HEK293 (cell line): ENCODE results near the gene ZNF319.

Source experiments
- CTCF ChIA-PET: fragments of 350-600 bp; formaldehyde crosslinking; extraction: SDS; loops from one replicate; lab custom pipeline; 2021; ENCODE audit warnings: antibody characterized with exemption; lab: Yijun Ruan, JAX
- POLR2A ChIA-PET: fragments of 300-600 bp; formaldehyde crosslinking; extraction: SDS; loops from one replicate; lab custom pipeline; 2020; ENCODE audit warnings: antibody characterized with exemption, inconsistent platforms; lab: Yijun Ruan, JAX
- H3K27ac ChIP-seq: fragments of 200-500 bp; sonication (Bioruptor generic); 2 replicates; pipeline ENCODE4 v1.5.1; 2014; ENCODE audit warnings: low read depth, low read length, control low read depth, inconsistent platforms; ENCODE audit errors: extremely low read depth
- H3K36me3 ChIP-seq, 2 experiments: fragments of 200-500 bp in 1 of 2; sonication (Bioruptor generic) in 1 of 2; 1 replicate in 1 of 2; 2 replicates in 1 of 2; pipeline ENCODE4 v1.5.1; 2014 to 2017; ENCODE audit warnings: inconsistent platforms in 2 of 2, low read length in 2 of 2; ENCODE audit not compliant: control insufficient read depth in 2 of 2, insufficient read depth in 1 of 2
- H3K4me1 ChIP-seq: fragments of 200-500 bp; sonication (Bioruptor generic); 2 replicates; pipeline ENCODE4 v1.5.1; 2014; ENCODE audit warnings: mild to moderate bottlenecking, low read length, inconsistent platforms; ENCODE audit not compliant: control insufficient read depth, insufficient read depth
- H3K4me3 ChIP-seq: 2 replicates; pipeline ENCODE4 v1.5.1; 2011; ENCODE audit warnings: low read depth, mild to moderate bottlenecking, control low read depth, low read length, moderate library complexity
- H3K9me3 ChIP-seq: fragments of 200-500 bp; sonication (Bioruptor generic); 2 replicates; pipeline ENCODE4 v1.5.1; 2014; ENCODE audit warnings: low read depth, low read length, inconsistent platforms; ENCODE audit not compliant: control insufficient read depth, insufficient read depth
- EGR2 ChIP-seq: fragments of 450-650 bp; formaldehyde crosslinking; IDR thresholded peaks from 2 replicates; pipeline ENCODE4 v1.5.1; 2016; ENCODE audit warnings: low read depth, missing biosample characterization, missing genetic modification characterization
- HOXA7 ChIP-seq: sonication (generic); formaldehyde crosslinking; IDR thresholded peaks from 2 replicates; pipeline ENCODE4 v1.8.1; 2022; ENCODE audit warnings: missing genetic modification reagents, borderline replicate concordance
- IKZF3 ChIP-seq: fragments of 450-650 bp; IDR thresholded peaks from 2 replicates; pipeline ENCODE4 v1.5.0; 2018; ENCODE audit warnings: missing biosample characterization, mild to moderate bottlenecking, missing genetic modification characterization, moderate library complexity
- KLF9 ChIP-seq: fragments of 450-650 bp; formaldehyde crosslinking; IDR thresholded peaks from 2 replicates; pipeline ENCODE4 v1.5.1; 2016; ENCODE audit warnings: missing biosample characterization, missing genetic modification characterization, low read depth
- RBAK ChIP-seq: fragments of 450-650 bp; formaldehyde crosslinking; IDR thresholded peaks from 2 replicates; pipeline ENCODE4 v1.5.1; 2016; ENCODE audit warnings: missing biosample characterization, missing genetic modification characterization
- SP2 ChIP-seq: fragments of 450-650 bp; formaldehyde crosslinking; IDR thresholded peaks from 2 replicates; pipeline ENCODE4 v1.5.1; 2016; ENCODE audit warnings: missing biosample characterization, missing genetic modification characterization
- SP3 ChIP-seq: fragments of 450-650 bp; formaldehyde crosslinking; IDR thresholded peaks from 2 replicates; pipeline ENCODE4 v1.5.1; 2016; ENCODE audit warnings: missing biosample characterization, missing genetic modification characterization
- YY1 ChIP-seq: fragments of 450-650 bp; formaldehyde crosslinking; IDR thresholded peaks from 2 replicates; pipeline ENCODE4 v1.5.1; 2018; ENCODE audit warnings: missing biosample characterization, missing genetic modification characterization
- ZBTB48 ChIP-seq: fragments of 450-650 bp; formaldehyde crosslinking; IDR thresholded peaks from 2 replicates; pipeline ENCODE4 v1.5.1; 2016; ENCODE audit warnings: missing biosample characterization, missing genetic modification characterization
- ZNF10 ChIP-seq: fragments of 450-650 bp; formaldehyde crosslinking; IDR thresholded peaks from 2 replicates; pipeline ENCODE4 v1.5.1; 2017; ENCODE audit warnings: missing biosample characterization, missing genetic modification characterization
- ZNF121 ChIP-seq: fragments of 450-650 bp; formaldehyde crosslinking; IDR thresholded peaks from 2 replicates; pipeline ENCODE4 v1.5.1; 2016; ENCODE audit warnings: missing biosample characterization, missing genetic modification characterization
- ZNF155 ChIP-seq: fragments of 450-650 bp; formaldehyde crosslinking; IDR thresholded peaks from 2 replicates; pipeline ENCODE4 v1.5.1; 2016; ENCODE audit warnings: missing biosample characterization, missing genetic modification characterization
- ZNF324 ChIP-seq: fragments of 450-650 bp; formaldehyde crosslinking; IDR thresholded peaks from 2 replicates; pipeline ENCODE4 v1.5.1; 2016; ENCODE audit warnings: missing biosample characterization, missing genetic modification characterization
- ZNF335 ChIP-seq: fragments of 450-650 bp; formaldehyde crosslinking; conservative IDR thresholded peaks from 2 replicates; pipeline ENCODE4 v1.5.1; 2016; ENCODE audit warnings: missing biosample characterization, missing genetic modification characterization
- ZNF341 ChIP-seq: fragments of 450-650 bp; formaldehyde crosslinking; IDR thresholded peaks from 2 replicates; pipeline ENCODE4; 2016; ENCODE audit warnings: low read depth, missing biosample characterization, missing genetic modification characterization
- ZNF426 ChIP-seq: fragments of 450-650 bp; formaldehyde crosslinking; IDR thresholded peaks from 2 replicates; pipeline ENCODE4 v1.5.1; 2017; ENCODE audit warnings: missing biosample characterization, missing genetic modification characterization, mild to moderate bottlenecking, inconsistent platforms, moderate library complexity
- ZNF549 ChIP-seq: fragments of 450-650 bp; IDR thresholded peaks from 2 replicates; pipeline ENCODE4 v1.5.1; 2018; ENCODE audit warnings: missing biosample characterization, missing genetic modification characterization, mild to moderate bottlenecking, inconsistent platforms, moderate library complexity
- ZNF610 ChIP-seq: fragments of 450-650 bp; formaldehyde crosslinking; IDR thresholded peaks from 2 replicates; pipeline ENCODE4 v1.5.1; 2016; ENCODE audit warnings: missing biosample characterization, missing genetic modification characterization, borderline replicate concordance
- ZNF626 ChIP-seq: fragments of 450-650 bp; sonication (Bioruptor Pico); formaldehyde crosslinking; IDR thresholded peaks from 2 replicates; pipeline ENCODE4 v1.5.1; 2018; ENCODE audit warnings: missing biosample characterization, missing genetic modification characterization, inconsistent platforms
- ZNF629 ChIP-seq: fragments of 450-650 bp; formaldehyde crosslinking; IDR thresholded peaks from 2 replicates; pipeline ENCODE4 v1.5.1; 2017; ENCODE audit warnings: missing biosample characterization, missing genetic modification characterization
- ZNF654 ChIP-seq: fragments of 450-650 bp; formaldehyde crosslinking; IDR thresholded peaks from 2 replicates; pipeline ENCODE4 v1.5.1; 2016; ENCODE audit warnings: low read depth, missing biosample characterization, missing genetic modification characterization
- ZNF677 ChIP-seq: fragments of 450-650 bp; IDR thresholded peaks from 2 replicates; pipeline ENCODE4 v1.5.0; 2018; ENCODE audit warnings: missing biosample characterization, mild to moderate bottlenecking, missing genetic modification characterization, moderate library complexity
- ZNF830 ChIP-seq: fragments of 450-650 bp; IDR thresholded peaks from 2 replicates; pipeline ENCODE4 v1.5.0; 2018; ENCODE audit warnings: missing biosample characterization, missing genetic modification characterization, low read depth, mild to moderate bottlenecking, moderate library complexity
- ZSCAN23 ChIP-seq: fragments of 450-650 bp; formaldehyde crosslinking; IDR thresholded peaks from 2 replicates; pipeline ENCODE4 v1.5.1; 2016; ENCODE audit warnings: missing biosample characterization, missing genetic modification characterization
- TF ChIP-seq, protein P1 (sequence below): fragments of 450-650 bp; IDR thresholded peaks from 2 replicates; pipeline ENCODE4 v1.5.1; 2018; ENCODE audit warnings: missing biosample characterization, missing genetic modification characterization
- TF ChIP-seq, protein P2 (sequence below): fragments of 450-650 bp; formaldehyde crosslinking; IDR thresholded peaks from 2 replicates; pipeline ENCODE4 v1.5.1; 2016; ENCODE audit warnings: missing biosample characterization, missing genetic modification characterization
- TF ChIP-seq, protein P3 (sequence below): fragments of 450-650 bp; formaldehyde crosslinking; IDR thresholded peaks from 2 replicates; pipeline ENCODE4 v1.5.1; 2016; ENCODE audit warnings: missing biosample characterization, missing genetic modification characterization

The ZNF319 gene

DNA sequence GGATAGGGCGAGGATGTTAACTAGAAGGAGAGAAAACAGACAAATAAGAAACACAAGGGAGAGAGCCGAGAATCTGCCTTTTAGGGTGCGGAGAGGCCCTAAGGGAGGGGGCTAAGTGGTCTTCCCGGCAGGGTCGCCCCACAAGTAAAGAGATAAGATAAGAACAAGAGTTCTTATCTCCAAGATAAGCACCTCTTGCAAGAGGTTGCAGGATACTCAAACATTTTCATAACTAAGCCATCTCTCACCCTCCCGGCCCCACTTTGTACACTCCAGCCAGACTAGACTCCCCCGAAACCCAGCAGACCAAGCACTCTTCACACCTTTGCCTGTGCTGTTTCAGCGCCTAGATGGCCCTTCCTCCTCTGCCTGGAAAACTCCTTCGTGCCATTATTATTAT is 14.3 kb downstream of the ZNF319 start (continued):
- no peak for TF ChIP-seq ZNF654 (tag by site-specific recombination)
- no peak for TF ChIP-seq ZNF324 (tag by site-specific recombination)

GRCh38 chr16:57985204-57986181 is 15.0 kb downstream of the ZNF319 start:
- H3K4me1 ChIP-seq, result no peaks in the 10 kb centered on the region; the same call in 1 of the 2 replicates
- TF ChIP-seq KLF9 (peak; percentile 3; the same call in 1 of the 2 replicates), ZNF830 (tag by site-specific recombination) (no peak), SP3 (tag by site-specific recombination) (peak; percentile 11; the same call in 1 of the 2 replicates)
- H3K9me3 ChIP-seq, result no peaks in the 10 kb centered on the region
- H3K36me3 ChIP-seq, result no peaks in the 10 kb centered on the region
- peak overlapping the region; percentile 32 for H3K4me3 ChIP-seq
- ChIA-PET CTCF (interaction anchor here (0.6 kb wide), 2 partner anchors 151 to 398 kb away, joined by 4 to 5 read pairs; no protein-coding TSS in a partner anchor), POLR2A (interaction anchor here (0.6 to 1.2 kb wide), 2 partner anchors 8 to 340 kb away, joined by 4 read pairs; no protein-coding TSS in a partner anchor)
- no peak overlapping the region for H3K27ac ChIP-seq

- Histone ChIP-seq H3K9me3 (no peaks in the 10 kb centered on the region), H3K36me3 (no peaks in the 10 kb centered on the region), H3K4me1 (no peaks in the 10 kb centered on the region; the same call in 1 of the 2 replicates), H3K27ac (no peak overlapping the region), H3K4me3 (peak overlapping the region; percentile 32)
- CTCF ChIA-PET, result interaction anchor here (0.6 kb wide), 2 partner anchors 152 to 399 kb away, joined by 4 to 5 read pairs; no protein-coding TSS in a partner anchor
- POLR2A ChIA-PET, result interaction anchor here (0.6 to 1.2 kb wide), 2 partner anchors 9 to 341 kb away, joined by 4 read pairs; no protein-coding TSS in a partner anchor
- no peak for TF ChIP-seq ZNF341 (tag by site-specific recombination)
- TF ChIP-seq ZNF10, result peak; percentile 79; the same call in 1 of the 2 replicates
- TF ChIP-seq YY1 (tag by site-specific recombination), result no peak
- TF ChIP-seq, protein P1, sequence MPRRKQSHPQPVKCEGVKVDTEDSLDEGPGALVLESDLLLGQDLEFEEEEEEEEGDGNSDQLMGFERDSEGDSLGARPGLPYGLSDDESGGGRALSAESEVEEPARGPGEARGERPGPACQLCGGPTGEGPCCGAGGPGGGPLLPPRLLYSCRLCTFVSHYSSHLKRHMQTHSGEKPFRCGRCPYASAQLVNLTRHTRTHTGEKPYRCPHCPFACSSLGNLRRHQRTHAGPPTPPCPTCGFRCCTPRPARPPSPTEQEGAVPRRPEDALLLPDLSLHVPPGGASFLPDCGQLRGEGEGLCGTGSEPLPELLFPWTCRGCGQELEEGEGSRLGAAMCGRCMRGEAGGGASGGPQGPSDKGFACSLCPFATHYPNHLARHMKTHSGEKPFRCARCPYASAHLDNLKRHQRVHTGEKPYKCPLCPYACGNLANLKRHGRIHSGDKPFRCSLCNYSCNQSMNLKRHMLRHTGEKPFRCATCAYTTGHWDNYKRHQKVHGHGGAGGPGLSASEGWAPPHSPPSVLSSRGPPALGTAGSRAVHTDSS, result no peak
- no peak for TF ChIP-seq ZNF629 (tag by site-specific recombination)
- peak; percentile 73 for TF ChIP-seq ZNF335
- TF ChIP-seq RBAK, result no peak
- no peak for TF ChIP-seq IKZF3 (tag by site-specific recombination)
- no peak for TF ChIP-seq ZNF121 (tag by site-specific recombination)
- peak; percentile 63 for TF ChIP-seq EGR2 (tag by site-specific recombination)
- no peak for TF ChIP-seq ZBTB48
- TF ChIP-seq ZNF155, result no peak
- TF ChIP-seq SP2, result peak; percentile 83
- no peak for TF ChIP-seq ZNF677 (tag by site-specific recombination)
- TF ChIP-seq ZNF626 (tag by site-specific recombination), result no peak
- TF ChIP-seq, protein P2, sequence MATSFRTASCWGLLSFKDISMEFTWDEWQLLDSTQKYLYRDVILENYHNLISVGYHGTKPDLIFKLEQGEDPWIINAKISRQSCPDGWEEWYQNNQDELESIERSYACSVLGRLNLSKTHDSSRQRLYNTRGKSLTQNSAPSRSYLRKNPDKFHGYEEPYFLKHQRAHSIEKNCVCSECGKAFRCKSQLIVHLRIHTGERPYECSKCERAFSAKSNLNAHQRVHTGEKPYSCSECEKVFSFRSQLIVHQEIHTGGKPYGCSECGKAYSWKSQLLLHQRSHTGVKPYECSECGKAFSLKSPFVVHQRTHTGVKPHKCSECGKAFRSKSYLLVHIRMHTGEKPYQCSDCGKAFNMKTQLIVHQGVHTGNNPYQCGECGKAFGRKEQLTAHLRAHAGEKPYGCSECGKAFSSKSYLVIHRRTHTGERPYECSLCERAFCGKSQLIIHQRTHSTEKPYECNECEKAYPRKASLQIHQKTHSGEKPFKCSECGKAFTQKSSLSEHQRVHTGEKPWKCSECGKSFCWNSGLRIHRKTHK (tag by site-specific recombination), result no peak
- TF ChIP-seq, protein P3, sequence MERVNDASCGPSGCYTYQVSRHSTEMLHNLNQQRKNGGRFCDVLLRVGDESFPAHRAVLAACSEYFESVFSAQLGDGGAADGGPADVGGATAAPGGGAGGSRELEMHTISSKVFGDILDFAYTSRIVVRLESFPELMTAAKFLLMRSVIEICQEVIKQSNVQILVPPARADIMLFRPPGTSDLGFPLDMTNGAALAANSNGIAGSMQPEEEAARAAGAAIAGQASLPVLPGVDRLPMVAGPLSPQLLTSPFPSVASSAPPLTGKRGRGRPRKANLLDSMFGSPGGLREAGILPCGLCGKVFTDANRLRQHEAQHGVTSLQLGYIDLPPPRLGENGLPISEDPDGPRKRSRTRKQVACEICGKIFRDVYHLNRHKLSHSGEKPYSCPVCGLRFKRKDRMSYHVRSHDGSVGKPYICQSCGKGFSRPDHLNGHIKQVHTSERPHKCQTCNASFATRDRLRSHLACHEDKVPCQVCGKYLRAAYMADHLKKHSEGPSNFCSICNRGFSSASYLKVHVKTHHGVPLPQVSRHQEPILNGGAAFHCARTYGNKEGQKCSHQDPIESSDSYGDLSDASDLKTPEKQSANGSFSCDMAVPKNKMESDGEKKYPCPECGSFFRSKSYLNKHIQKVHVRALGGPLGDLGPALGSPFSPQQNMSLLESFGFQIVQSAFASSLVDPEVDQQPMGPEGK (tag by site-specific recombination), result peak; percentile 73
- TF ChIP-seq ZNF426 (tag by site-specific recombination), result no peak
- TF ChIP-seq ZNF549 (tag by site-specific recombination), result no peak
- TF ChIP-seq HOXA7 (CRISPR knock-in tag), result no peak
- no peak for TF ChIP-seq ZNF610 (tag by site-specific recombination)
- no peak for TF ChIP-seq ZSCAN23 (tag by site-specific recombination)
These were observed 15.8 kb downstream of the ZNF319 start for GRCh38 chr16:57984443-57985203.
